ENCODE data around the gene GIPR. TPM values are rescaled to one million over a fixed set of nuclear protein-coding genes. Genes with fewer than 3 reads are reported as not detected.

GIPR gene
- total and polyA plus RNA-seq, 9 donors = 0.02 to 1.6 (median 0.32) TPM; not detected in 3

- intact Hi-C loops (cut with DNase I) = no loop called here
- H3K27ac ChIP-seq = no peak overlapping the region
- no peak for DNase-seq
- no peaks in the 10 kb centered on the region for H3K9me3 ChIP-seq
- H3K4me3 ChIP-seq = no peak overlapping the region
- TF ChIP-seq CTCF (IDR thresholded peaks at IDR 0.05) = no peak
- no peak for TF ChIP-seq EP300 (IDR thresholded peaks at IDR 0.05)
- TF ChIP-seq POLR2A (IDR thresholded peaks at IDR 0.05) = no peak
- H3K27me3 ChIP-seq = no peaks in the 10 kb centered on the region
- no peaks in the 10 kb centered on the region for H3K4me1 ChIP-seq (ENCODE audit: insufficient read depth)
- 9 to 14% (median 11%) methylated on average over 5 of the region's 5 CpGs for WGBS, 3 donors
- no peaks in the 10 kb centered on the region for H3K36me3 ChIP-seq
Observed at GRCh38 chr19:45653634-45654033, 14.4 kb upstream of the GIPR start.

- WGBS, 3 donors = 77 to 97% (median 78%) methylated on average over 3 of the region's 3 CpGs
- Histone ChIP-seq H3K36me3 (no peaks in the 10 kb centered on the region), H3K4me3 (no peak overlapping the region), H3K4me1 (ENCODE audit: insufficient read depth) (no peaks in the 10 kb centered on the region), H3K27ac (no peak overlapping the region), H3K9me3 (no peaks in the 10 kb centered on the region), H3K27me3 (no peaks in the 10 kb centered on the region)
- intact Hi-C loops (cut with DNase I) = no loop called here
- DNase-seq = no peak
- TF ChIP-seq EP300 (IDR thresholded peaks at IDR 0.05) = no peak
- no peak for TF ChIP-seq POLR2A (IDR thresholded peaks at IDR 0.05)
- TF ChIP-seq CTCF (IDR thresholded peaks at IDR 0.05) = no peak
Observed at GRCh38 chr19:45655073-45655472, 12.9 kb upstream of the GIPR start.

- H3K36me3 ChIP-seq = no peaks in the 10 kb centered on the region
- H3K4me1 ChIP-seq (ENCODE audit: insufficient read depth) = no peaks in the 10 kb centered on the region
- no peaks in the 10 kb centered on the region for H3K27me3 ChIP-seq
- TF ChIP-seq EP300 (IDR thresholded peaks at IDR 0.05) = no peak
- TF ChIP-seq CTCF (IDR thresholded peaks at IDR 0.05) = no peak
- TF ChIP-seq POLR2A (IDR thresholded peaks at IDR 0.05) = no peak
- H3K27ac ChIP-seq = no peak overlapping the region
- no peaks in the 10 kb centered on the region for H3K9me3 ChIP-seq
- DNase-seq = no peak
- 30 to 39% (median 37%) methylated on average over 14 of the region's 14 CpGs for WGBS, 3 donors
- no peak overlapping the region for H3K4me3 ChIP-seq
- intact Hi-C loops (cut with DNase I) = no loop called here
Observed at GRCh38 chr19:45657520-45658167, 10.4 kb upstream of the GIPR start.

GRCh38 chr19:45659096-45659729, 8.8 kb upstream of the GIPR start:
- Histone ChIP-seq H3K9me3 (no peaks in the 10 kb centered on the region), H3K36me3 (no peaks in the 10 kb centered on the region), H3K27ac (no peak overlapping the region), H3K27me3 (no peaks in the 10 kb centered on the region), H3K4me3 (no peak overlapping the region), H3K4me1 (ENCODE audit: insufficient read depth) (no peaks in the 10 kb centered on the region)
- TF ChIP-seq POLR2A (IDR thresholded peaks at IDR 0.05) (no peak), CTCF (IDR thresholded peaks at IDR 0.05) (no peak), EP300 (IDR thresholded peaks at IDR 0.05) (no peak)
- intact Hi-C loops (cut with DNase I) = no loop called here
- no peak for DNase-seq
- 50 to 63% (median 57%) methylated on average over 6 of the region's 6 CpGs for WGBS, 3 donors

All from ovary (tissue), 9 donors.